Naive thymus-derived CD8-positive, alpha-beta T cell (primary cell): ENCODE results near the gene CACNA1C. TPM values are rescaled to one million over a fixed set of nuclear protein-coding genes. Genes with fewer than 3 reads are reported as not detected.

Source experiments
- ATAC-seq, 2 donors: fragments of 150-1000 bp; cut with Tn5 transposase in 1 of 2; sonication (Bioruptor Pico), chemical (Tn5 transposase) in 1 of 2; 1 replicate in 1 of 2; 2 replicates in 1 of 2; pipeline ENCODE4 v1.10.0; 2021; ENCODE audit warnings: mild to moderate bottlenecking in 2 of 2, moderate library complexity in 2 of 2
- POLR2A ChIA-PET: fragments of 350-600 bp; sonication (Branson Sonifier 250); formaldehyde crosslinking; loops from one replicate; lab custom pipeline; 2021; ENCODE audit warnings: antibody characterized with exemption; lab: Charles Lee
- DNase-seq, 10 donors: peaks; one replicate each; pipeline versions ENCODE4 v3.0.0 to v3.0.0-alpha.2; 2020 to 2022
- H3K27ac Mint-ChIP-seq, 10 donors: one replicate each; pipeline ENCODE4 v1.8.0; 2020 to 2022; ENCODE audit warnings: mild to moderate bottlenecking in 10 of 10, mixed read lengths in 10 of 10, moderate library complexity in 4 of 10, inconsistent platforms in 1 of 10
- H3K27me3 Mint-ChIP-seq, 5 donors: one replicate each; pipeline ENCODE4 v1.8.0; 2021 to 2022; ENCODE audit warnings: mixed read lengths in 5 of 5
- H3K36me3 Mint-ChIP-seq, 3 donors: one replicate each; pipeline ENCODE4 v1.8.0; 2020 to 2022; ENCODE audit warnings: mixed read lengths in 3 of 3, mild to moderate bottlenecking in 2 of 3, inconsistent platforms in 1 of 3
- H3K4me1 Mint-ChIP-seq, 4 donors: one replicate each; pipeline ENCODE4 v1.8.0; 2021 to 2022; ENCODE audit warnings: mixed read lengths in 4 of 4
- H3K4me3 Mint-ChIP-seq, 10 donors: one replicate each; pipeline ENCODE4 v1.8.0; 2020 to 2022; ENCODE audit warnings: mild to moderate bottlenecking in 10 of 10, mixed read lengths in 10 of 10, moderate library complexity in 6 of 10, inconsistent platforms in 1 of 10
- H3K9me3 Mint-ChIP-seq, 9 donors: one replicate each; pipeline ENCODE4 v1.8.0; 2020 to 2022; ENCODE audit warnings: mixed read lengths in 9 of 9, mild to moderate bottlenecking in 3 of 9, inconsistent platforms in 1 of 9, moderate library complexity in 1 of 9
- polyA plus RNA-seq, 3 donors: library from polyadenylated mRNA; unstranded; fragments of 300-500 nt; fragmentation: Illumina TruSeq; gene quantifications; one replicate each; pipeline ENCODE4 v1.2.3, GENCODE V29; 2021
- total RNA-seq, 8 experiments: library from RNA in 2 of 8; stranded (reverse) in 2 of 8; gene quantifications; one replicate each; pipeline ENCODE4 v1.2.3 and lab custom pipeline; 2021 to 2026

Gene CACNA1C
- total and polyA plus RNA-seq, 5 experiments from 2014 or later: 0.05 to 0.21 (median 0.16) TPM

DNA sequence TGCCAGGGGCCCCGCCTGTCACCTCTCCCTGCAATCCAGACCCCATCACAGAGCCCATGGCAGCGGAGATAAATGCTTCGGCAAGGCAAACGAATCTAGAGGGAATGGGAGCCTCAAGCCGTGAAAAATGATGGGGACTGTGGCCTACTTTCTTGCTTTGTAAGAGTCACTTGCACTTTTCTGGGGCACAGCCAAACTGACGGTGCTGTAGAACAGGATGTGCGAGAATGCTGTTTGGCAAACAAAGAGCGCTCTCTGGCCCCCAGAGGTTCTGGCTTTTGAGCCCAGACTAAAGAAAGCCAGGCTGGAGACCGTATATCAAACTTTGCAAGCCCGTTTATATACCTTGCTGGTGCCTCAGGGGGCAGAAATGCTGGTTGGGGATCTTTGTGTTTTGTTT, 108.7 kb downstream of the CACNA1C start:
- Mint-ChIP-seq H3K4me3 (no peak overlapping the region), H3K27me3 (peaks cover 0 to 9% (median 1%) of the 10 kb centered on the region in 5 donors), H3K4me1 (no peaks in the 10 kb centered on the region), H3K27ac (no peak overlapping the region), H3K9me3 (peaks cover under 1 to 17% (median 10%) of the 10 kb centered on the region in 9 donors), H3K36me3 (peaks cover 0 to 2% (median 0%) of the 10 kb centered on the region in 3 donors)
- POLR2A ChIA-PET: no interaction called here
- no peak for DNase-seq
- ATAC-seq: no peak

DNA sequence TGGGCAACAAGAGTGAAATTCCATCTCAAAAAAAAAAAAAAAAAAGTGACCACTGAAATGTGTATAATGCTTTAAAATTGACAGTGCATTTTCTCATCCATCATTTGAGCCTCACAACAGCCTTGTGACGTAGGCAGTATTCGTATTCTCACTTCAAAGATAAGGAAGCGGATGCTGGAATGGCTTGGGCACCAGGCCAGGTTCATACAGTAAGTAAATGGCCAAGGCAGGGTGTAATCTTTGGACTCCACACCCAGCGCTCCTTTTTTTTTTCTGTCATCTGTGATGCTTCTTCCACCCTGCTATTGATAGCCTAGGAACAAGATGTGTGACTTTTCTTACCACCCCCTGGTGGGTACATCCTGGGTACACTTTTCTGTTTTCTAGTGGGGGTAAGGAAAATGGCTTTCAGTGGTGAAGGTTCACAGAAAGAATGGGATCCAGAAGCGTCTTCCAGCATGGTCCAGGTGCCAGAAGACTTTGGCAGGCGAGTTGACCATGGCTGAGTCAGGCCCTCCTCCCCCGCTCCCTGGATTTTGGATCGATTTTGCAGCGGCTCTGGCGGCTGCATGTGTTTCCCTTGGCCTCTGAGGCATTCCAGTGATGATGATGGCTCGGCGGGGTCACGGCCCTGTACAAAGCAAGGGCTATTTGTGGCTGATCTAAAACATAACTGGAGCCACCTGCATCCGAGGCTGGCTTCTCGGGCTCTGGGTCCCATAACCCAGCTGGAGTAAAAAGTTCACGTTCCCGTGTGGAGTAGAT, 110.6 kb downstream of the CACNA1C start:
- Mint-ChIP-seq H3K36me3 (peaks cover 0 to 21% (median 0%) of the 10 kb centered on the region in 3 donors), H3K4me1 (no peaks in the 10 kb centered on the region), H3K4me3 (no peak overlapping the region), H3K9me3 (peaks cover 9 to 36% (median 26%) of the 10 kb centered on the region in 9 donors), H3K27ac (no peak overlapping the region), H3K27me3 (peaks cover 0 to 12% (median 4%) of the 10 kb centered on the region in 5 donors)
- POLR2A ChIA-PET: no interaction called here
- ATAC-seq: no peak
- no peak for DNase-seq

DNA sequence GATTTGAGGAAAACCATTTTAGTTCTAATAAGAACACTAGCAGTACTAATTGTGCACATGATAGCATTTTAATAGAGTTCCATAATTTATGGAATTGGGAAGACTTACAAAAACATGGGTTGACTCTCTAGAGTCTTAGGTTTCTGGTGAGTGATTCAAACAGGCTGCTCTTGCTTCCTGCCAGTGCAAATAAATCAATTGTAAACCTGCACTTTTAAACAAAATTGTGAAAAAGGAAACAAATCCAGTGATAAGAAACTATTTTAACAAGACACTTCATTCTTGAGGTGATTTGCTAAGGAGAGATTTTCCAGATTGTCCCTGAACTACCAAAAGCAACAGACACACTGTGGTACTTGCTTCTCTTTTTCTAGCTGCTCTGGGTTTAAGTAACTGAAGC, 112.2 kb downstream of the CACNA1C start:
- Mint-ChIP-seq H3K27ac (no peak overlapping the region), H3K4me3 (no peak overlapping the region), H3K9me3 (peaks cover 9 to 44% (median 28%) of the 10 kb centered on the region in 9 donors), H3K36me3 (peaks cover 0 to 25% (median 0%) of the 10 kb centered on the region in 3 donors), H3K27me3 (peaks cover 0 to 12% (median 4%) of the 10 kb centered on the region in 5 donors), H3K4me1 (no peaks in the 10 kb centered on the region)
- no peak for DNase-seq
- no peak for ATAC-seq
- POLR2A ChIA-PET: no interaction called here

DNA sequence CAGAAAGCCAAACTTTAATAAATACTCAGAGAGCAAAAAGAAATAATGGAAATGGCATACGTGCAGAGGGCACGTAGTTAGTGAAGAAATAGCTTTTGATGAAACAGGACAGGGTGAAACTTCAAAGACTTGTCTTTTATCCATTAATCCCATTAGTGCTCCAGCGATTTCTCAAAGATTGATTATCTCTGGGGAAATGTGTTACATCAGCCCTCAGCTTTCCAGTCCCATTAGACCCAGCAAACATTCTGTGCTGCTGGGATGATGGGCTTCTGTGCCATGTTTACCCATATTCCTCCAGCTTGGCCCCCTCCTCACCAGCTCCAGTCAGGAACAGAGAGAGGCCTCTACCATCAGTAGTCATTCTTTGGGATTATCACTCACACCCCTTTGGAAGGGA, 113.1 kb downstream of the CACNA1C start:
- DNase-seq (no peak), ATAC-seq (no peak)
- POLR2A ChIA-PET: no interaction called here
- peaks cover 0 to 25% (median 0%) of the 10 kb centered on the region in 3 donors for H3K36me3 Mint-ChIP-seq
- H3K27ac Mint-ChIP-seq: no peak overlapping the region
- no peaks in the 10 kb centered on the region for H3K4me1 Mint-ChIP-seq
- H3K4me3 Mint-ChIP-seq: no peak overlapping the region
- H3K27me3 Mint-ChIP-seq: peaks cover 0 to 12% (median 4%) of the 10 kb centered on the region in 5 donors
- H3K9me3 Mint-ChIP-seq: peaks cover 9 to 44% (median 28%) of the 10 kb centered on the region in 9 donors

DNA sequence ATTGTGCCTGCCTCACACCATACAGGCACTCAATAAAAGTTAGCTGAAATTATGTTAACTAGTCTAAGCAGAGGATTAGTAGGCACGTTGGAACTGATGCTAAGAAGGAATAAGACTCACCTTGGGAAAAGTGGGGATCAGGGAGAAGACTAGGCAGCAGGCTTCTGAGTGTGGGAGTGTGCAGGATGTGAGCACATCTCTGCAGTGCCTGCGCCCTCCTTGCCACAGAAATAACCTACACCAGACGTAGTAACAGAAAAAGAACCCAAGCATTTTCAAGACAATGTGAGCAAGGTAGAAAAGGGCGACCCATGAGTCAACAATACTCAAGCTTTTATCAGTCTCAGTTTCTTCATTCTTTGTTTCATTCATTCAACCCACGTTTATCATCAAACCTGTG, 113.9 kb downstream of the CACNA1C start:
- peaks cover 0 to 16% (median 4%) of the 10 kb centered on the region in 5 donors for H3K27me3 Mint-ChIP-seq
- POLR2A ChIA-PET: no interaction called here
- H3K9me3 Mint-ChIP-seq: peaks cover 9 to 44% (median 28%) of the 10 kb centered on the region in 9 donors
- DNase-seq (no peak), ATAC-seq (no peak)
- H3K27ac Mint-ChIP-seq: no peak overlapping the region
- H3K4me1 Mint-ChIP-seq: no peaks in the 10 kb centered on the region
- H3K4me3 Mint-ChIP-seq: no peak overlapping the region
- H3K36me3 Mint-ChIP-seq: peaks cover 0 to 25% (median 0%) of the 10 kb centered on the region in 3 donors

DNA sequence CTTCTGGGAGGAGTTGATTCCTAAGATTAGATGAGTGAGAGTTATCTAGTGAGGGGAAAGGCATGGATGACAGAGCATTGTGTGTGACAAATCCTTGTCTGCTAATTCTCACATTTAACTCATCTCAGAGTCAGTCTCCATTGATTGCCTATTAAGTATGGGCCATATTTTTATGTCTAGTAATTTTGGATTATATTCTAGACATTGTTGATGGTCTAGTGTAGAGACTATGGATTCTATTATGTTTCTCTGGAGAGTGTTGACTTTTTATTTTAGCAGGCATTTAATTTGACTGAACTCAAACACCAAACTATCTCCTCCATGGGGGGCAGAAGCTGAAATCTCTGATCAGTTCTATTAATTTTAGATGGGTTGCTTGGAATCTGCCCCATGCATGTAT, 114.4 kb downstream of the CACNA1C start:
- peaks cover 0 to 25% (median 0%) of the 10 kb centered on the region in 3 donors for H3K36me3 Mint-ChIP-seq
- DNase-seq: no peak
- ATAC-seq: no peak
- H3K27ac Mint-ChIP-seq: no peak overlapping the region
- peaks cover 0 to 17% (median 4%) of the 10 kb centered on the region in 5 donors for H3K27me3 Mint-ChIP-seq
- no peaks in the 10 kb centered on the region for H3K4me1 Mint-ChIP-seq
- POLR2A ChIA-PET: no interaction called here
- H3K9me3 Mint-ChIP-seq: peaks cover 9 to 44% (median 28%) of the 10 kb centered on the region in 9 donors
- no peak overlapping the region for H3K4me3 Mint-ChIP-seq

DNA sequence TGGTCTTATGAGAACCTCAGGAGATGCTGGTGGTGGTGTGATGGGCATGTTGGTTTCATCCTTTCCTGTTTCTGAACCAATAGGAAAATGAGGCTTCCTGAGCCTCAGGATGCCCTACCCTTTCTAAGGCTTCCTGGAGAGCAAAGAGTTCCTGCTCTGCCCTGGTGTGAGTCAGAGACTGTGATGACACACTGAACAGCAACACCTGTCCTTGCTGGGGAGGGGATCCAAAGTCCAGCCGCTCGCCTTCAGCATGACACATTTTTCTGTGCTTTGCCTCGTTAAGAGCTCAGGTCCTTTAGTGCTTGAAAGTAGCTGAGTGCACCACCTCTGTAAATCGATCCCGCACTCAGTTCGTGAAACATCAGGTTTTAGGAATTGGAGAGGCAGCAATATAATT, 116.0 kb downstream of the CACNA1C start:
- no peak for DNase-seq

DNA sequence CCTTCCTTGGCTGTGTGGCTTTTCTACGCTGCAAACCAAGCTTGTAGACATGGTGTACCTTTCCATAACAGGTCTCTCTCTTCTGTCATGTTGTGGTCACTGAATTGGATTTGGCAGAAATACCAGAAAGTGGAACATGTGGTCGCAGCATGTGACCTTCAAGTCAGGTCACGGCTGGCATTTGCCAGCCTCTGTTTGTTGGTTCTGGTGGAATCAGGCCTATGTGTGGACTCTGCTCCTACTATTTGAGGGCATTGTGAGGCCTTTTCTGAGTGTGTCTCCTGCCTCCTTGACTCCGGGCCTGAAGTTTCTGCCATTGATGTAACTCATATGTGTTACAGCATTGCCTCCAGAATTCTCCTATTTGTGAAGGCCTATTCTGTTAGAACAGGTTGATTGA, 116.7 kb downstream of the CACNA1C start:
- POLR2A ChIA-PET: no interaction called here
- ATAC-seq (no peak), DNase-seq (no peak)
- Mint-ChIP-seq H3K27ac (peak overlapping the region in 1 of 10 donors; percentile 58), H3K9me3 (peaks cover 9 to 41% (median 28%) of the 10 kb centered on the region in 9 donors), H3K4me3 (no peak overlapping the region), H3K36me3 (peaks cover 0 to 25% (median 0%) of the 10 kb centered on the region in 3 donors), H3K27me3 (peaks cover 5 to 20% (median 8%) of the 10 kb centered on the region in 5 donors), H3K4me1 (no peaks in the 10 kb centered on the region)

More for the DNA sequence above, 116.0 kb downstream of the CACNA1C start:
- H3K27me3 Mint-ChIP-seq: peaks cover 5 to 25% (median 11%) of the 10 kb centered on the region in 5 donors
- POLR2A ChIA-PET: no interaction called here
- no peak overlapping the region for H3K27ac Mint-ChIP-seq
- H3K4me1 Mint-ChIP-seq: no peaks in the 10 kb centered on the region
- peaks cover 0 to 25% (median 0%) of the 10 kb centered on the region in 3 donors for H3K36me3 Mint-ChIP-seq
- H3K9me3 Mint-ChIP-seq: peaks cover 9 to 44% (median 28%) of the 10 kb centered on the region in 9 donors
- no peak for ATAC-seq
- H3K4me3 Mint-ChIP-seq: no peak overlapping the region

DNA sequence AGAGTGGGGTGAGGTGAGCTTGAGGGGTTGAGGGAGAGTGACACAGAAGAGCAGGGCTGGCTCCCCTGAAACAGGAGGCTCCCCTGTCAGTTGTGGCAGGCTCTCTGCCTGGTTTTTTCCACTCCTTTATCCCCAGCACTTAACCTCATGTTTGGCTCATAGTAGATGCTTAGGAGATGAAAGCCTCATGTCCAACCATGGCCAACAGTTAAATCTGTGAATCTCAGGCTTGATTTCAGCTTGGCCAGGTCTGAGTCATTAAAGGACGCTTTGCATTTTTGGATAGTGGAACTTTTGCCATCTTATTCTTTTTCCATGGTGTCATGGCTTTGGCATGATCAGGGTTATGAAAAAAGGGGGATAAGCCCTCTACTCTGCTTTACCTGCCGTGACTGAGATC, 117.2 kb downstream of the CACNA1C start:
- peaks cover 5 to 18% (median 8%) of the 10 kb centered on the region in 5 donors for H3K27me3 Mint-ChIP-seq
- POLR2A ChIA-PET: no interaction called here
- ATAC-seq: no peak
- H3K27ac Mint-ChIP-seq: no peak overlapping the region
- no peaks in the 10 kb centered on the region for H3K4me1 Mint-ChIP-seq
- no peak for DNase-seq
- peaks cover 8 to 38% (median 28%) of the 10 kb centered on the region in 9 donors for H3K9me3 Mint-ChIP-seq
- no peak overlapping the region for H3K4me3 Mint-ChIP-seq
- H3K36me3 Mint-ChIP-seq: peaks cover 0 to 25% (median 0%) of the 10 kb centered on the region in 3 donors

DNA sequence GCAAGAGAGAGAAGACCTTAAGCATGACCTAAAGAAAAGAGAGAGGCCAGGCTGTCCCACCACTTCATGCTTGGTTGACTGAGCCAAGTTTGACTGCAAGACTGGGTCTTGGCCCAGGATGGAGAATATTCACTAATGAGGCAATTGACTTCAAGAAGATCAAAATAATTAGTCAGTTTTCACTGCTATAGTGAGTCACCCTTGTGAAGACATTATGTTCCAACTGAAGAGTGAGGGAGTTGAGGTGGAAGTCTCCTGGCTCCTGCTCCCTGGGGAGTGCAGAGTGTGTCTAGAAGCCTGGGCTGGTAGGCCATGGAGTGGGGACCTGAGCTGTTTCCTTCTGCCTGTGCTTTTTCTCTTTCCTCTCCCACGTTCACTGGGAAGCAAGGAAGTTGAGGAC, 117.6 kb downstream of the CACNA1C start:
- Mint-ChIP-seq H3K27ac (no peak overlapping the region), H3K4me3 (no peak overlapping the region), H3K36me3 (peaks cover 0 to 25% (median 0%) of the 10 kb centered on the region in 3 donors), H3K4me1 (no peaks in the 10 kb centered on the region), H3K27me3 (peaks cover 5 to 18% (median 8%) of the 10 kb centered on the region in 5 donors), H3K9me3 (peaks cover 8 to 38% (median 28%) of the 10 kb centered on the region in 9 donors)
- no peak for DNase-seq
- POLR2A ChIA-PET: no interaction called here
- no peak for ATAC-seq

DNA sequence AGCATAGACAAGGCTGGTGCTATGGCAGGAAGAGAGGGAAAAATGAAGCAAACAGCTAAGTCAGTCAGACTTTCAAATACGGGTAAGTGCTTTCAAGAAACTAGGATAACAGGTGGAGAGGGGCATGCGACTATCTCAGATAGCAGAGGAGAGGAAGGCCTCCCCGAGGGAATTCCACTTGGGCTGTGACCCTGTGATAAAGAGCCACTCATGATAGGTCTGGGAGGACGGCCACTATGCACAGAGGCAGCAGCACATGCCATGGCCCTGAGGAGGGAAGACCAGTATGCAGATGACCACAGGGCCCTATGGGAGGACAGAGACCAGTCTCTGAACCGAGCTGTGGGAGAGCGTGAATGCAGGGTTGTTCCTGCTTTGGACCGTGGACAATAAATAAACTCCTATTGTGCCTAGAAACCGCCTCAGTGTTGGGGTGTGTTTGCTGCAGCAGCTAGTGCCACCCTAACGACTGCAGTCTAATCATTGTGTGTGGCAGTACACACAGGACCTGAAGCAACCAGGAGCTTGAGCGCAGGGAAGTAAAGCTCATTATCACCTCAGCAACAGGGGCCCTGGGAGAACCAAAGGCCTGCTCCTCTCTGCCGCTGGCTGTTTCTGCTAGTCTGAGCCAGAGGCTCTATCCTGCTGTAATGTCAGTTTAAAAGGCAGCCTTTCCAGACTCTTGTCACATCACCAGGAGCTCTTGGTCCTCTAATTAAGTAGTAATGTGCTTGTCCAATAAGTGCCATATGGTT, 119.1 kb downstream of the CACNA1C start:
- H3K27ac Mint-ChIP-seq: no peak overlapping the region
- H3K27me3 Mint-ChIP-seq: peaks cover 1 to 20% (median 10%) of the 10 kb centered on the region in 5 donors
- POLR2A ChIA-PET: no interaction called here
- no peaks in the 10 kb centered on the region for H3K4me1 Mint-ChIP-seq
- H3K9me3 Mint-ChIP-seq: peaks cover 2 to 23% (median 15%) of the 10 kb centered on the region in 9 donors
- no peak for DNase-seq
- H3K4me3 Mint-ChIP-seq: no peak overlapping the region
- ATAC-seq: no peak
- peaks cover 0 to 19% (median 0%) of the 10 kb centered on the region in 3 donors for H3K36me3 Mint-ChIP-seq

DNA sequence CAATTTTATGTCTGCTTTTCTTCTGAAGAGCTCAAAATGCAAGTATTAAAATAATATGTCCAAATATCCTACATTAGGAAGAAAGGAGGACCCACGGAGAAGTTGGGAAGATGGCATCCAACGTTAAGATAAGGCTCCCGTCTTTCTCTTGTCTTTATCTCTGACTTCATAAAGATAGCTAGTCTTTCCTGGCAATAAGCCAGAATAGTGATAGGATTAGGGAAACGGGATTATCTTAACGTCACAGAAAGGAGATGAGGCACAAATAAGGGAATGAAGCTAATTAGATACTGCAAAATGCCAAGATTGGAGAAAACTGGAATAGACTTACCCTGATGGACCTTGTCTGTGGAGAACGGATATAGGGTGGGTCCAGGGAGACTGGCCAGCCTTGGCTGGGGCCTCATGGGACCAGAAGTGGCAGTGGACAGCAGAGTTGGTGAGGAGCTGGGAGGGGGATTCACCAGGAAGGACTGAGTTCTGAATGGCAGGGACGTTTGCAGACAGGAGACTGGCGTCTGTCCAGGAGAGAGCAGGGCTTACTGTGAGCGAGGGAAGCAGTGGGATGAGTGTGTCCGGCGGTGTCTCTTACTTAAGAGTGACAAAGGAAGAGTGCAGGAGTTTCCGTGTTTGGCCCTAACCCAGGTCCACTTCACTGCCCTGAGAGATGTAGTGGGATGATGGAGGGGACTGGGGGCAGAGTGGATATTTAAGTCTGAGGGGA, 119.9 kb downstream of the CACNA1C start:
- no peaks in the 10 kb centered on the region for H3K4me1 Mint-ChIP-seq
- ATAC-seq (no peak), DNase-seq (no peak)
- H3K27me3 Mint-ChIP-seq: peaks cover 1 to 24% (median 13%) of the 10 kb centered on the region in 5 donors
- H3K27ac Mint-ChIP-seq: no peak overlapping the region
- H3K4me3 Mint-ChIP-seq: no peak overlapping the region
- POLR2A ChIA-PET: no interaction called here
- H3K9me3 Mint-ChIP-seq: peaks cover 0 to 15% (median 9%) of the 10 kb centered on the region in 9 donors
- H3K36me3 Mint-ChIP-seq: peaks cover 0 to 11% (median 0%) of the 10 kb centered on the region in 3 donors
